ENCODE results near the gene TMEM45A. TPM values are rescaled to one million over a fixed set of nuclear protein-coding genes. Genes with fewer than 3 reads are reported as not detected.

Gene TMEM45A
- polyA plus RNA-seq, 1 of the 3 experiments (the other 2 are of a cell fraction), result 6.4 TPM

DNA sequence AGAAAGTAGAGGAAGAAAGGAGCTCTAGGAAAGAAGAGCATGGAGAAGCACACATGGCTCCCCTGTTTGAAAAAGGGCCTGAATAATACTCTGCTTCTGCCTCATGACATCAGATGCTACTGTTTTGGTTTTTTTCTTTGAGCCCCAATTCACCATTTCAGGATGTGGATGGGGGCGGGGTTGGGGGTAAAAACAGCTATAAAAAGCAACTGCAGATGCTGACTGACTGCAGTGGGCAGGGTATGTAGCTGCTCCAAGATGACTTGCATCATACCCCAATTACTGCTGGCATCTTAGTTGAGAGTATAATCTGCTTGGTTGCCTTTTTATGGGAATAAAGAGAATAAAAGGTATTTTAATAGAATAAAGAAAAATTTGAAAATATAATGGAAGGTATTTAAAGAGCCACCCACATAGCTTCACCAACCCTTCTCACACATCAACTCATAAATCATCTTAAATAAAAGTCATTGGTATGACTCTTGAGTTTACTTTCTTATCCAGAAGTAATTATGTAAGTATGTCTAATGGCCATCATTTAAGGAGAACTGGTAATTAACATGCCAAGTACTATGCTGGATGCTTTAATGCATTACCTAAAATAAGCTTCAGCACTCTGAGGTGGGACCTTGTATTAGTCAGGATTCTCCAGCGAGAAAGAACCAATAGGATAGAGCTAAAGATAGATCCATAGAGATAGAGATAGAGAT, 36.4 kb upstream of the TMEM45A start:
- H3K79me2 ChIP-seq (ENCODE audit: insufficient read depth), result no peaks in the 10 kb centered on the region
- H3K4me2 ChIP-seq, result no peak overlapping the region
- DNase-seq, result no peak
- no peak overlapping the region for H3K27ac ChIP-seq (ENCODE audit: low read depth in 2 of 2, low read length in 1 of 2)
- CTCF ChIA-PET, result interaction anchor here (0.9 to 3.1 kb wide), 3 partner anchors 12 to 139 kb away, joined by 3 to 21 read pairs (median 3); no protein-coding TSS in a partner anchor
- H3K9me3 ChIP-seq, result no peaks in the 10 kb centered on the region
- no peaks in the 10 kb centered on the region for H3K9me2 ChIP-seq
- TF ChIP-seq, protein P1, sequence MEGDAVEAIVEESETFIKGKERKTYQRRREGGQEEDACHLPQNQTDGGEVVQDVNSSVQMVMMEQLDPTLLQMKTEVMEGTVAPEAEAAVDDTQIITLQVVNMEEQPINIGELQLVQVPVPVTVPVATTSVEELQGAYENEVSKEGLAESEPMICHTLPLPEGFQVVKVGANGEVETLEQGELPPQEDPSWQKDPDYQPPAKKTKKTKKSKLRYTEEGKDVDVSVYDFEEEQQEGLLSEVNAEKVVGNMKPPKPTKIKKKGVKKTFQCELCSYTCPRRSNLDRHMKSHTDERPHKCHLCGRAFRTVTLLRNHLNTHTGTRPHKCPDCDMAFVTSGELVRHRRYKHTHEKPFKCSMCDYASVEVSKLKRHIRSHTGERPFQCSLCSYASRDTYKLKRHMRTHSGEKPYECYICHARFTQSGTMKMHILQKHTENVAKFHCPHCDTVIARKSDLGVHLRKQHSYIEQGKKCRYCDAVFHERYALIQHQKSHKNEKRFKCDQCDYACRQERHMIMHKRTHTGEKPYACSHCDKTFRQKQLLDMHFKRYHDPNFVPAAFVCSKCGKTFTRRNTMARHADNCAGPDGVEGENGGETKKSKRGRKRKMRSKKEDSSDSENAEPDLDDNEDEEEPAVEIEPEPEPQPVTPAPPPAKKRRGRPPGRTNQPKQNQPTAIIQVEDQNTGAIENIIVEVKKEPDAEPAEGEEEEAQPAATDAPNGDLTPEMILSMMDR (IDR thresholded peaks at IDR 0.05), result no peak
- TF ChIP-seq TAF1 (IDR thresholded peaks at IDR 0.05; ENCODE audit: borderline replicate concordance, low read depth, low read length) (no peak), GATA2 (CRISPR knock-in tag; IDR thresholded peaks at IDR 0.05) (no peak), POLR2AphosphoS5 (IDR thresholded peaks at IDR 0.05; ENCODE audit: low read depth, low read length) (no peak), RXRA (IDR thresholded peaks at IDR 0.05; ENCODE audit: borderline replicate concordance, low read depth) (no peak)
- TF ChIP-seq, protein P2, sequence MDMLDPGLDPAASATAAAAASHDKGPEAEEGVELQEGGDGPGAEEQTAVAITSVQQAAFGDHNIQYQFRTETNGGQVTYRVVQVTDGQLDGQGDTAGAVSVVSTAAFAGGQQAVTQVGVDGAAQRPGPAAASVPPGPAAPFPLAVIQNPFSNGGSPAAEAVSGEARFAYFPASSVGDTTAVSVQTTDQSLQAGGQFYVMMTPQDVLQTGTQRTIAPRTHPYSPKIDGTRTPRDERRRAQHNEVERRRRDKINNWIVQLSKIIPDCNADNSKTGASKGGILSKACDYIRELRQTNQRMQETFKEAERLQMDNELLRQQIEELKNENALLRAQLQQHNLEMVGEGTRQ (IDR thresholded peaks at IDR 0.05; ENCODE audit: borderline replicate concordance, low read depth, low read length), result no peak
- TF ChIP-seq, protein P3, sequence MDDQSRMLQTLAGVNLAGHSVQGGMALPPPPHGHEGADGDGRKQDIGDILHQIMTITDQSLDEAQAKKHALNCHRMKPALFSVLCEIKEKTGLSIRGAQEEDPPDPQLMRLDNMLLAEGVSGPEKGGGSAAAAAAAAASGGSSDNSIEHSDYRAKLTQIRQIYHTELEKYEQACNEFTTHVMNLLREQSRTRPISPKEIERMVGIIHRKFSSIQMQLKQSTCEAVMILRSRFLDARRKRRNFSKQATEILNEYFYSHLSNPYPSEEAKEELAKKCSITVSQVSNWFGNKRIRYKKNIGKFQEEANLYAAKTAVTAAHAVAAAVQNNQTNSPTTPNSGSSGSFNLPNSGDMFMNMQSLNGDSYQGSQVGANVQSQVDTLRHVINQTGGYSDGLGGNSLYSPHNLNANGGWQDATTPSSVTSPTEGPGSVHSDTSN (IDR thresholded peaks at IDR 0.05), result no peak
- H2AFZ ChIP-seq (ENCODE audit: low read depth), result no peak overlapping the region
- no peaks in the 10 kb centered on the region for H3F3A ChIP-seq (replicated peaks; ENCODE audit: insufficient read depth)
- no peaks in the 10 kb centered on the region for H3K4me1 ChIP-seq (ENCODE audit: control insufficient read depth in 1 of 2, insufficient read depth in 2 of 2, low read depth in 1 of 2, low read length in 1 of 2)
- H3K4me3 ChIP-seq (ENCODE audit: low read depth in 2 of 2, low read length in 1 of 2), result no peak overlapping the region
- 84% methylated on average over 2 of the region's 2 CpGs for WGBS (ENCODE audit: low lambda C conversion rate)
- H3K27me3 ChIP-seq (ENCODE audit: insufficient read depth), result no peaks in the 10 kb centered on the region
- no peak overlapping the region for H3K9ac ChIP-seq
- no peaks in the 10 kb centered on the region for H3K36me3 ChIP-seq (replicated peaks in 1 of 2; ENCODE audit: control insufficient read depth in 1 of 2, insufficient read depth in 2 of 2, low read length in 1 of 2)
- H4K20me1 ChIP-seq (ENCODE audit: insufficient read depth), result no peaks in the 10 kb centered on the region
- POLR2A ChIA-PET, result no interaction called here

DNA sequence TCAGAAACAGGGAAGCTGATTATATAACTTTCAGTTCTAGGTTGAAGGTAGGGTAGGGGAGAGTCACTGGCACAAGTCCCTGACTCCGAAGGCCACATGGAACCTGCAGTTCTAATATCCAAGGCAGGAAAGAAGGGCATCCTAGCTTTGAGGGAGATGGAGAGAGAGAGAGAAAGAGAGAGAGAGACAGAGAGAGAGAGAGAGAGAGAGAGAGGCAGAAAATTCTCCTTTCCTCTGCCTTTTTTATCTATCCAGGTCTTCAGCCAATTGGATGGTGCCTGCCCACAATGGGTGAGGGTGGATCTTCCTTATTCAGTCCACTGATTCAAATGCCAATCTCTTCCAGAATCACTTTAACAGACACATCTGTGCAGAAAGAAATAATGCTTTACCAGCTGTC, 35.7 kb upstream of the TMEM45A start:
- CTCF ChIA-PET, result interaction anchor here (1.1 to 3.1 kb wide), 2 partner anchors 12 to 134 kb away, joined by 3 to 21 read pairs; no protein-coding TSS in a partner anchor
- no peak overlapping the region for H3K4me2 ChIP-seq

More for the DNA sequence above, 35.7 kb upstream of the TMEM45A start:
- Histone ChIP-seq H3K36me3 (replicated peaks in 1 of 2; ENCODE audit: control insufficient read depth in 1 of 2, insufficient read depth in 2 of 2, low read length in 1 of 2) (no peaks in the 10 kb centered on the region), H2AFZ (ENCODE audit: low read depth) (no peak overlapping the region), H3K4me1 (ENCODE audit: control insufficient read depth in 1 of 2, insufficient read depth in 2 of 2, low read depth in 1 of 2, low read length in 1 of 2) (no peaks in the 10 kb centered on the region), H3K9me2 (no peaks in the 10 kb centered on the region), H3K27ac (ENCODE audit: low read depth in 2 of 2, low read length in 1 of 2) (no peak overlapping the region), H4K20me1 (ENCODE audit: insufficient read depth) (no peaks in the 10 kb centered on the region), H3K9me3 (no peaks in the 10 kb centered on the region), H3K4me3 (ENCODE audit: low read depth in 2 of 2, low read length in 1 of 2) (no peak overlapping the region), H3K9ac (no peak overlapping the region), H3F3A (replicated peaks; ENCODE audit: insufficient read depth) (no peaks in the 10 kb centered on the region), H3K79me2 (ENCODE audit: insufficient read depth) (no peaks in the 10 kb centered on the region), H3K27me3 (ENCODE audit: insufficient read depth) (no peaks in the 10 kb centered on the region)
- TF ChIP-seq, protein P4, sequence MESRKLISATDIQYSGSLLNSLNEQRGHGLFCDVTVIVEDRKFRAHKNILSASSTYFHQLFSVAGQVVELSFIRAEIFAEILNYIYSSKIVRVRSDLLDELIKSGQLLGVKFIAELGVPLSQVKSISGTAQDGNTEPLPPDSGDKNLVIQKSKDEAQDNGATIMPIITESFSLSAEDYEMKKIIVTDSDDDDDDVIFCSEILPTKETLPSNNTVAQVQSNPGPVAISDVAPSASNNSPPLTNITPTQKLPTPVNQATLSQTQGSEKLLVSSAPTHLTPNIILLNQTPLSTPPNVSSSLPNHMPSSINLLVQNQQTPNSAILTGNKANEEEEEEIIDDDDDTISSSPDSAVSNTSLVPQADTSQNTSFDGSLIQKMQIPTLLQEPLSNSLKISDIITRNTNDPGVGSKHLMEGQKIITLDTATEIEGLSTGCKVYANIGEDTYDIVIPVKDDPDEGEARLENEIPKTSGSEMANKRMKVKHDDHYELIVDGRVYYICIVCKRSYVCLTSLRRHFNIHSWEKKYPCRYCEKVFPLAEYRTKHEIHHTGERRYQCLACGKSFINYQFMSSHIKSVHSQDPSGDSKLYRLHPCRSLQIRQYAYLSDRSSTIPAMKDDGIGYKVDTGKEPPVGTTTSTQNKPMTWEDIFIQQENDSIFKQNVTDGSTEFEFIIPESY (IDR thresholded peaks at IDR 0.05; ENCODE audit: borderline replicate concordance, low read depth), result no peak
- TF ChIP-seq, protein P2 (IDR thresholded peaks at IDR 0.05; ENCODE audit: borderline replicate concordance, low read depth, low read length), result no peak
- TF ChIP-seq, protein P5, sequence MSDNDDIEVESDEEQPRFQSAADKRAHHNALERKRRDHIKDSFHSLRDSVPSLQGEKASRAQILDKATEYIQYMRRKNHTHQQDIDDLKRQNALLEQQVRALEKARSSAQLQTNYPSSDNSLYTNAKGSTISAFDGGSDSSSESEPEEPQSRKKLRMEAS (IDR thresholded peaks at IDR 0.05; ENCODE audit: low read depth), result no peak
- no peak for DNase-seq
- WGBS (ENCODE audit: low lambda C conversion rate), result 78% methylated on average over 1 of the region's 1 CpG
- POLR2A ChIA-PET, result no interaction called here
